Measurements from ENCODE around the gene BUB3.
"Not testable (repeated sequence)": the region's sequence is repeated elsewhere in the genome, so short reads cannot be mapped to it uniquely, and the experiment has no call there.

Gene BUB3

GRCh38 chr10:123171616-123172015 is 17.4 kb downstream of the BUB3 start:
- not testable (repeated sequence) for H3K9ac ChIP-seq (ENCODE audit: low read length); H3K27ac ChIP-seq (ENCODE audit: low read depth, low read length); H3K4me1 ChIP-seq (ENCODE audit: control insufficient read depth, insufficient read depth, low read length); H3K36me3 ChIP-seq (ENCODE audit: control insufficient read depth, insufficient read depth, low read length); H3K4me3 ChIP-seq (ENCODE audit: low read length); H3K27me3 ChIP-seq (ENCODE audit: control insufficient read depth, insufficient read depth, low read length)

GRCh38 chr10:123175389-123176387 is 21.5 kb downstream of the BUB3 start:
- no peak overlapping the region for H3K27ac ChIP-seq (ENCODE audit: low read depth, low read length)
- H3K27me3 ChIP-seq (ENCODE audit: control insufficient read depth, insufficient read depth, low read length) = no peaks in the 10 kb centered on the region
- H3K36me3 ChIP-seq (ENCODE audit: control insufficient read depth, insufficient read depth, low read length) = no peaks in the 10 kb centered on the region

GRCh38 chr10:123178390-123178789 is 24.2 kb downstream of the BUB3 start:
- not testable (repeated sequence) for H3K27ac ChIP-seq (ENCODE audit: low read depth, low read length)

More at GRCh38 chr10:123175389-123176387, 21.5 kb downstream of the BUB3 start:
- Histone ChIP-seq H3K4me3 (ENCODE audit: low read length) (no peak overlapping the region), H3K9ac (ENCODE audit: low read length) (no peak overlapping the region), H3K4me1 (ENCODE audit: control insufficient read depth, insufficient read depth, low read length) (no peaks in the 10 kb centered on the region)

GRCh38 chr10:123180101-123181090 is 26.2 kb downstream of the BUB3 start:
- H3K27ac ChIP-seq (ENCODE audit: low read depth, low read length) = no peak overlapping the region
- H3K4me3 ChIP-seq (ENCODE audit: low read length) = no peak overlapping the region
- no peak overlapping the region for H3K9ac ChIP-seq (ENCODE audit: low read length)
- no peaks in the 10 kb centered on the region for H3K4me1 ChIP-seq (ENCODE audit: control insufficient read depth, insufficient read depth, low read length)
- H3K27me3 ChIP-seq (ENCODE audit: control insufficient read depth, insufficient read depth, low read length) = no peaks in the 10 kb centered on the region
- no peaks in the 10 kb centered on the region for H3K36me3 ChIP-seq (ENCODE audit: control insufficient read depth, insufficient read depth, low read length)

More at GRCh38 chr10:123178390-123178789, 24.2 kb downstream of the BUB3 start:
- H3K4me3 ChIP-seq (ENCODE audit: low read length); H3K36me3 ChIP-seq (ENCODE audit: control insufficient read depth, insufficient read depth, low read length); H3K27me3 ChIP-seq (ENCODE audit: control insufficient read depth, insufficient read depth, low read length); H3K9ac ChIP-seq (ENCODE audit: low read length); H3K4me1 ChIP-seq (ENCODE audit: control insufficient read depth, insufficient read depth, low read length): not testable (repeated sequence)

- Histone ChIP-seq H3K36me3 (ENCODE audit: control insufficient read depth, insufficient read depth, low read length) (no peaks in the 10 kb centered on the region), H3K27ac (ENCODE audit: low read depth, low read length) (no peak overlapping the region), H3K4me1 (ENCODE audit: control insufficient read depth, insufficient read depth, low read length) (no peaks in the 10 kb centered on the region), H3K27me3 (ENCODE audit: control insufficient read depth, insufficient read depth, low read length) (no peaks in the 10 kb centered on the region), H3K9ac (ENCODE audit: low read length) (no peak overlapping the region), H3K4me3 (ENCODE audit: low read length) (no peak overlapping the region)
Measured at GRCh38 chr10:123183724-123184123, 29.5 kb downstream of the BUB3 start.

- Histone ChIP-seq H3K4me3 (ENCODE audit: low read length) (no peak overlapping the region), H3K36me3 (ENCODE audit: control insufficient read depth, insufficient read depth, low read length) (no peaks in the 10 kb centered on the region), H3K27me3 (ENCODE audit: control insufficient read depth, insufficient read depth, low read length) (no peaks in the 10 kb centered on the region), H3K4me1 (ENCODE audit: control insufficient read depth, insufficient read depth, low read length) (no peaks in the 10 kb centered on the region), H3K27ac (ENCODE audit: low read depth, low read length) (no peak overlapping the region), H3K9ac (ENCODE audit: low read length) (no peak overlapping the region)
Measured at GRCh38 chr10:123187781-123188180, 33.6 kb downstream of the BUB3 start.

GRCh38 chr10:123191886-123192285 is 37.7 kb downstream of the BUB3 start:
- H3K36me3 ChIP-seq (ENCODE audit: control insufficient read depth, insufficient read depth, low read length) = no peaks in the 10 kb centered on the region
- H3K4me1 ChIP-seq (ENCODE audit: control insufficient read depth, insufficient read depth, low read length) = no peaks in the 10 kb centered on the region
- H3K27ac ChIP-seq (ENCODE audit: low read depth, low read length) = no peak overlapping the region
- no peak overlapping the region for H3K9ac ChIP-seq (ENCODE audit: low read length)
- H3K27me3 ChIP-seq (ENCODE audit: control insufficient read depth, insufficient read depth, low read length) = no peaks in the 10 kb centered on the region
- H3K4me3 ChIP-seq (ENCODE audit: low read length) = no peak overlapping the region

- H3K4me3 ChIP-seq (ENCODE audit: low read length) = no peak overlapping the region
- H3K4me1 ChIP-seq (ENCODE audit: control insufficient read depth, insufficient read depth, low read length) = no peaks in the 10 kb centered on the region
- no peaks in the 10 kb centered on the region for H3K27me3 ChIP-seq (ENCODE audit: control insufficient read depth, insufficient read depth, low read length)
- no peak overlapping the region for H3K27ac ChIP-seq (ENCODE audit: low read depth, low read length)
- H3K9ac ChIP-seq (ENCODE audit: low read length) = no peak overlapping the region
- H3K36me3 ChIP-seq (ENCODE audit: control insufficient read depth, insufficient read depth, low read length) = no peaks in the 10 kb centered on the region
Measured at GRCh38 chr10:123194056-123194455, 39.9 kb downstream of the BUB3 start.

- Histone ChIP-seq H3K27me3 (ENCODE audit: control insufficient read depth, insufficient read depth, low read length) (no peaks in the 10 kb centered on the region), H3K9ac (ENCODE audit: low read length) (no peak overlapping the region), H3K4me1 (ENCODE audit: control insufficient read depth, insufficient read depth, low read length) (no peaks in the 10 kb centered on the region), H3K36me3 (ENCODE audit: control insufficient read depth, insufficient read depth, low read length) (peaks cover 2% of the 10 kb centered on the region), H3K4me3 (ENCODE audit: low read length) (no peak overlapping the region), H3K27ac (ENCODE audit: low read depth, low read length) (no peak overlapping the region)
Measured at GRCh38 chr10:123200531-123200930, 46.3 kb downstream of the BUB3 start.

GRCh38 chr10:123202506-123202905 is 48.3 kb downstream of the BUB3 start:
- Histone ChIP-seq H3K27ac (ENCODE audit: low read depth, low read length) (no peak overlapping the region), H3K4me3 (ENCODE audit: low read length) (no peak overlapping the region), H3K9ac (ENCODE audit: low read length) (no peak overlapping the region), H3K36me3 (ENCODE audit: control insufficient read depth, insufficient read depth, low read length) (peaks cover 2% of the 10 kb centered on the region), H3K4me1 (ENCODE audit: control insufficient read depth, insufficient read depth, low read length) (no peaks in the 10 kb centered on the region), H3K27me3 (ENCODE audit: control insufficient read depth, insufficient read depth, low read length) (no peaks in the 10 kb centered on the region)

- Histone ChIP-seq H3K27me3 (ENCODE audit: control insufficient read depth, insufficient read depth, low read length) (no peaks in the 10 kb centered on the region), H3K36me3 (ENCODE audit: control insufficient read depth, insufficient read depth, low read length) (peaks cover 2% of the 10 kb centered on the region), H3K4me1 (ENCODE audit: control insufficient read depth, insufficient read depth, low read length) (no peaks in the 10 kb centered on the region), H3K9ac (ENCODE audit: low read length) (no peak overlapping the region), H3K27ac (ENCODE audit: low read depth, low read length) (no peak overlapping the region), H3K4me3 (ENCODE audit: low read length) (no peak overlapping the region)
Measured at GRCh38 chr10:123203393-123204126, 49.4 kb downstream of the BUB3 start.

- H3K36me3 ChIP-seq (ENCODE audit: control insufficient read depth, insufficient read depth, low read length) = peaks cover 2% of the 10 kb centered on the region
- no peak overlapping the region for H3K9ac ChIP-seq (ENCODE audit: low read length)
- H3K27ac ChIP-seq (ENCODE audit: low read depth, low read length) = no peak overlapping the region
- no peak overlapping the region for H3K4me3 ChIP-seq (ENCODE audit: low read length)
- H3K4me1 ChIP-seq (ENCODE audit: control insufficient read depth, insufficient read depth, low read length) = no peaks in the 10 kb centered on the region
- H3K27me3 ChIP-seq (ENCODE audit: control insufficient read depth, insufficient read depth, low read length) = no peaks in the 10 kb centered on the region
Measured at GRCh38 chr10:123204127-123204461, 49.9 kb downstream of the BUB3 start.
